Measurements from ENCODE around the gene CEND1.

CEND1 gene

DNA sequence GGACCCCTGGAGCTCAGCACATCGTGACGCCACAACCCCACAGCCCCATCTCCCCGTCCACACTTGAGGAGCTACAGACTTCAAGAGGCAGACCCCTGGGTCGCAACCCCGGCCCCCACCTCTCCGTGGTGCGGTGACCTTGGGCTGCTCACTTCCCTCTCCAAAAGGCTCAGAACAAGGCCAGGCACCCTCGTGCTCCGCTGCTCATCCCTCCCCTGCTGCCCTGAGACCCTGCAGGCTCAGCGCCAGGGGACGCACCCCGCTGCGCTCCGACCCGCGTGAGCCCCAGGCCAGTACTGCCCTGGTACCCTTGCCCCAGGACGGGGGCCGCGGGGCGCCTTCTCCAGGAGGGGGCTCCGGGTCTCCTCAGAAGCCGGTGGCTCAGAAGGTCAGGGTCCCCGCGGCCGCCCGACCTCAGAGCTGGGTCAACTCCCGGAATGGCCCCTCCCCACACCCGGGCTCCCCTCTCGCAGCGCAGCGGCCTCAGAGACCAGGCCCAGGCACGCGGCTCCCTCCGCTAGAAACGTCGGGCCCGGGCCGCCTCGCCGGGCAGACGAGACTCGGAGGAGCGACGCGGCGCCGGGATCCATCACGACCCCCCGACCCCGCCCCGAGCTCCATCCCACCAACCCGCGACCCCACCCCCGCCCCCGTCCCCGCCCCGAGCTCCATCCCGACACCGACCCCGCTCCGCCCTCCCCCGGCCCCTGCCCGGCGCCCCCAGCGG lies 13.2 kb downstream of the CEND1 start:
- peak overlapping the region; percentile 82 for H3K4me3 ChIP-seq (ENCODE audit: low read length)
- TF ChIP-seq, protein P1, sequence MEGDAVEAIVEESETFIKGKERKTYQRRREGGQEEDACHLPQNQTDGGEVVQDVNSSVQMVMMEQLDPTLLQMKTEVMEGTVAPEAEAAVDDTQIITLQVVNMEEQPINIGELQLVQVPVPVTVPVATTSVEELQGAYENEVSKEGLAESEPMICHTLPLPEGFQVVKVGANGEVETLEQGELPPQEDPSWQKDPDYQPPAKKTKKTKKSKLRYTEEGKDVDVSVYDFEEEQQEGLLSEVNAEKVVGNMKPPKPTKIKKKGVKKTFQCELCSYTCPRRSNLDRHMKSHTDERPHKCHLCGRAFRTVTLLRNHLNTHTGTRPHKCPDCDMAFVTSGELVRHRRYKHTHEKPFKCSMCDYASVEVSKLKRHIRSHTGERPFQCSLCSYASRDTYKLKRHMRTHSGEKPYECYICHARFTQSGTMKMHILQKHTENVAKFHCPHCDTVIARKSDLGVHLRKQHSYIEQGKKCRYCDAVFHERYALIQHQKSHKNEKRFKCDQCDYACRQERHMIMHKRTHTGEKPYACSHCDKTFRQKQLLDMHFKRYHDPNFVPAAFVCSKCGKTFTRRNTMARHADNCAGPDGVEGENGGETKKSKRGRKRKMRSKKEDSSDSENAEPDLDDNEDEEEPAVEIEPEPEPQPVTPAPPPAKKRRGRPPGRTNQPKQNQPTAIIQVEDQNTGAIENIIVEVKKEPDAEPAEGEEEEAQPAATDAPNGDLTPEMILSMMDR (IDR thresholded peaks at IDR 0.05; ENCODE audit: insufficient read depth, low read depth, low read length, missing control alignments) = no peak
- DNase-seq (ENCODE audit: low read depth) = no peak

DNA sequence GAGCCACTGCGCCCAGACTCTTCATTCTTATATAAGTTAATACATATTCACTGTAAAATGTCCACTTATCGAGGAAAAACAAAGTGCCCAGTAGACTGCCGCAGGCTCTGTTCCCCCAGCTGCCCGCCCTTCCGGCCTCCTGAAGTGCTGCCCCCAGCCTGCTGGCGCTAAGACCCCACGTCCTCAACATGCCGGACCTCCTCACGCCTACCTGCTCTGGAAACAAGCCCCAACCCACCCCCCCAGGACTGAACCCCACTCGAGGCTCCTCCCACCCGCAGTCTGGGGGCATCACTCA lies 13.7 kb downstream of the CEND1 start:
- H3K4me3 ChIP-seq (ENCODE audit: low read length) = peak overlapping the region; percentile 82
- no peak for DNase-seq (ENCODE audit: low read depth)
- TF ChIP-seq, protein P1 (IDR thresholded peaks at IDR 0.05; ENCODE audit: insufficient read depth, low read depth, low read length, missing control alignments) = no peak

DNA sequence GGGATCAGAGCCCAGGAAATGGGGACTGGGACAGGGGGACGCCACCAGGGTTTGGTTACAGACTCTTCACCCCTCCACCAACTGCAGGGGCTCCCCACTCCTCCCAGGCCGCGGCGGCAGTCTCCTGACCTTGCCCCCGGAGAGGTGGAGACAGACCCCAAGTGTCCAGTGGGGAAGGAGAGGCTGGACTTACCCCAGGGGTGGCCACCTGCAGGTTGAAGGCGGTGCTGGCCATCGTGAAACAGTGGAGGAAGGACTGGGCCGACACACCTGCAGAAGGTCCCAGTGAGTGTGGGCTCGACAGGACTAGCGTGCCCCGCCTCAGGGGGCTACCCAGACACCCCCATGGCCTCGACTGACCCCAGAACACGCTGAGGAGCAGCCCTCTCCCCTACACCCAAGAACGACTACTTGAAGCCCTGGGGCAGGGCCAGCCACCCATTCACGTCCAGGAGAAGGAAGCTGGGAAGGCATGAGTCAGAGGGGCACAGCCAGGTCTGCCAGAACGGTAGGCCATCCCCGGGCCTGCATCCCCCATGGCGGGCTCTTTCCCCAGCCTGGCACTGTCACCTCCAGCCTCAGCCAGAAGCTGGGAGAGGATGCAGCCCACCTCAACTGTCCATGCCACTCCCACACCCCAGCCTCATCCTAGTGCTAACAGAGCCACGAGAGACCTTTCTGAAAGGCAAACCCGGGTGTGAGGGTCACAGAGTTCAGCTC lies 14.9 kb downstream of the CEND1 start:
- peak overlapping the region; percentile 82 for H3K4me3 ChIP-seq (ENCODE audit: low read length)
- DNase-seq (ENCODE audit: low read depth) = peak; percentile 76

DNA sequence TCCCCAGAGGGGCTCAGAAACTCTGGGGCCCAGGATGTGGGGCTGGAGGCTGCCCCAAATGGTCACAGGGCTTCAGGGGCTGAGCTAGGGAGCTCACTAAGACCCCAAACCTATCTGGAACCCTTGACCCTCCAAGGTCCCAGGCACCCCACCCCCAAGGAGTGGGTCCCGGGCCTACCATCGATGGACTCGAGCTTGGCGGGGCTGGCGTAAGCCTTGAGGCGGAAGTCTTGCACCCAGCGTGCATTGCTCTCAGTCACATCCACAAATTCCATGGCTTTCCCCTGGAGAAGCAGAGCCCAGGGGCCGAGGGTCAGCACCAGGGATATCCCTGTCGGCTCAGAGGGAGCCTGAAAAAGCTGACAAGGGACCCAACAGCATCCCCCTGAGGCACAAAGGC lies 16.1 kb downstream of the CEND1 start:
- TF ChIP-seq, protein P1 (IDR thresholded peaks at IDR 0.05; ENCODE audit: insufficient read depth, low read depth, low read length, missing control alignments) = no peak
- DNase-seq (ENCODE audit: low read depth) = no peak
- H3K4me3 ChIP-seq (ENCODE audit: low read length) = no peak overlapping the region

More for the DNA sequence above, 14.9 kb downstream of the CEND1 start:
- TF ChIP-seq, protein P1 (IDR thresholded peaks at IDR 0.05; ENCODE audit: insufficient read depth, low read depth, low read length, missing control alignments) = no peak

DNA sequence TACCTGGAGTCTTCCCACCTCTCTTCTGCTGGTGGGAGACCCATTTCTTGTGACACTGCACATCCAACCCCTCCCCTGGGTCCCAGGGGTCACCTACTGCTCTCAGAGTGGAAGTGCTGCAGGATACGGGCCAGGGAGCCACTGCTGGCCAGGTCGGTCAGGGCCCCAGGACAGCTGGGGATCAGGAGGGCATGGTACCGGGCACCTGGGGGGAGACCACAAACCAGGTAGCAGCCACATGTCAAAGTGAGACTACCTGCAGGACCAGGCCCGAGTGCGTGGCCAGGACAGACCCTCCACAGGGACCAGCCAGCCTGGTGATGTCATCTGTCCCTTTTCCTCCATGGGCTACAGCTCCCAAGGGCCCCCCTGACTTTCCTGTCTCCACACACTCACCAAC lies 16.5 kb downstream of the CEND1 start:
- no peak overlapping the region for H3K4me3 ChIP-seq (ENCODE audit: low read length)
- DNase-seq (ENCODE audit: low read depth) = no peak
- TF ChIP-seq, protein P1 (IDR thresholded peaks at IDR 0.05; ENCODE audit: insufficient read depth, low read depth, low read length, missing control alignments) = no peak

DNA sequence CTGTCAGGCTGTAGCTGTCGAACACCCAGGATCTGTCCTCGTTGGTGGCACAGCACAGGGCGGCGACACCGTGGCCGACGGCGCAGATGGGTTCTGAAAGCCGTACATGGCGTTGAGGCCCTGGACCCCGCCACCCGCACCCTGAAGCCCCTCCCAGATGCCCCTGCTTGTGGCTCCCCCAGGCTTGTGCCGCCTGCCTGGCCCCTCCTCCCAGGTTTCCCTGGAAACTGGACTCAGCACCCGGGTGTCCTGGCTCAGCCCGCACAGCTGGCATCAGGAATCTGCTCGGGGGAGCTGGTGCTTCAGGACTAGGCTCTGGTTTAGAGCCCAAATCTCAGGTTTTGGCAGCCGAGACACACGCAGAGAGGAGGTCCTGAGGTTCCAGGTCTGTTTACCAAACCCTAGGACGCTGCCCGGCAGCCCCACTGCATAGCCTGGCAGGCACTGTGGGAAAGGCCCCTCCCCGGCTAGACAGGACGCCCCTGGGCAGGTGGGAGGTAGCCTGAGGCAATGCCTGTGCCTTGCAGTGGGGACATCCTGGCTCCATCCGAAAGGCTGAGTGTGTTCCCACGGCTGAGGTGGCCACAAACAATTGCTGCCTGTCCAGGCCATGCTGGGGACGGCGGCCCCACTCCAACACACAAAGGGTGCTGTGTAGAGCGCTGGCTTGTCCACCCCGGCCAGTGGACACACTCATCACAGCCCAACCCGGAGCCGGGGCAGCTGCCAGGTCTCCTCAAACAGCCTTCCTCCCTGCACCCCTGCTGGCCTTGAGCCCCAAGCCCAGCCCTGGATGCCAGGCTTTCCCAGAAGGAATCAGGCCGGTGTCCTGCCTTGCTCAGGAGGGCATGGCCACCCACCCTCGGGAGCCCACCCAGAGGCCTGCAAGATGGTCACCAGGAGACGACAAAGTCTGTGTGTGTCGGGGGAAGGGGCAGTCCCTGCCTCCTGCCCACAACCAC lies 17.2 kb downstream of the CEND1 start:
- H3K4me3 ChIP-seq (ENCODE audit: low read length) = no peak overlapping the region
- DNase-seq (ENCODE audit: low read depth) = no peak
- TF ChIP-seq, protein P1 (IDR thresholded peaks at IDR 0.05; ENCODE audit: insufficient read depth, low read depth, low read length, missing control alignments) = no peak
